Ascending aorta (tissue), 2 donors: Measurements from ENCODE around the gene PAX3. TPM values are rescaled to one million over a fixed set of nuclear protein-coding genes. Genes with fewer than 3 reads are reported as not detected.

Experiments used
- DNase-seq, 2 donors: peaks; one replicate each; pipeline ENCODE4 v3.0.0-alpha.2; 2019; ENCODE audit warnings: low spot score in 2 of 2
- H3K27ac ChIP-seq, 2 donors: fragments of 200-600 bp; sonication (generic); one replicate each; pipeline ENCODE4 v1.5.1; 2016 to 2017; ENCODE audit warnings: mild to moderate bottlenecking in 1 of 2
- H3K27me3 ChIP-seq: fragments of 200-600 bp; sonication (generic); one replicate; pipeline ENCODE4 v1.5.1; 2017
- H3K36me3 ChIP-seq, 2 donors: fragments of 200-600 bp; sonication (generic); one replicate each; pipeline ENCODE4 v1.5.1; 2016
- H3K4me1 ChIP-seq, 2 donors: fragments of 200-600 bp; sonication (generic); one replicate each; pipeline ENCODE4 v1.5.1; 2016 to 2017; ENCODE audit warnings: mild to moderate bottlenecking in 1 of 2
- H3K4me3 ChIP-seq, 2 donors: fragments of 200-600 bp; sonication (generic); one replicate each; pipeline ENCODE4 v1.5.1; 2016 to 2017; ENCODE audit warnings: mild to moderate bottlenecking in 1 of 2
- H3K9me3 ChIP-seq, 2 donors: fragments of 200-600 bp; sonication (generic); one replicate each; pipeline ENCODE4 v1.5.1; 2016
- CTCF ChIP-seq, 3 experiments: fragments of 200-600 bp in 2 of 3; fragments of 450-650 bp in 1 of 3; sonication (generic) in 2 of 3; IDR thresholded peaks; one replicate each; pipeline ENCODE4 v1.5.1; 2016 to 2019; ENCODE audit warnings: antibody characterized with exemption in 3 of 3, mild to moderate bottlenecking in 1 of 3, moderate library complexity in 1 of 3
- intact Hi-C: fragments of 100-400 bp; cut with DNase I; formaldehyde crosslinking; loops from one replicate; pipeline ENCODE4 v1.15.1; 2023
- total RNA-seq: library from RNA; depleted of rRNA; stranded (reverse); fragments of >200 nt; gene quantifications from one replicate; pipeline ENCODE4 v1.1.0, GENCODE V29; 2016

PAX3 gene
- total RNA-seq, 1 donor from 2014 or later = not detected

- H3K4me3 ChIP-seq = no peak overlapping the region
- no peaks in the 10 kb centered on the region for H3K27me3 ChIP-seq
- no peak overlapping the region for H3K27ac ChIP-seq
- intact Hi-C loops = no loop called here
- no peaks in the 10 kb centered on the region for H3K36me3 ChIP-seq
- no peaks in the 10 kb centered on the region for H3K9me3 ChIP-seq
- H3K4me1 ChIP-seq = no peaks in the 10 kb centered on the region
- no peak for TF ChIP-seq CTCF (IDR thresholded peaks at IDR 0.05)
- no peak for DNase-seq
These were observed 50.5 kb downstream of the PAX3 start for GRCh38 chr2:222248256-222248655.

DNA sequence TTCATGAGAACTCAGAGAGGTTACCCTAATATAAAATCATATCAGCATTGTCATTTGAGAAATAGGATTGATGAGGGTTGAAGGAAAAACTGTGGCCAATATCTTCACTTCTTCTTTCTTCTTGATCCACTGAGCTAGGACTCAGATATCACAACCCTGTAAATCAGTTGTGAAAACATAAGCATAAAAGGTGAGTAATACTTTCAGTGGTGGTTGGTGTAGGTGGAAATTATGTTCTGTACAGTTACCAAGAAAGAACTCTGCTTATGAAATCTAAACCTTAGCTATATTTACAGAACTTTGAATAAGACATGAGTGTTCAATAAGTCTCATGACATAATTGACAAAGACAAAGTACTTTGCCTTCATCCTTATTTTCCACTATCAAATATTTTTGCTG lies 56.3 kb downstream of the PAX3 start:
- H3K36me3 ChIP-seq = no peaks in the 10 kb centered on the region
- H3K4me1 ChIP-seq = no peaks in the 10 kb centered on the region
- no peak overlapping the region for H3K27ac ChIP-seq
- TF ChIP-seq CTCF (IDR thresholded peaks at IDR 0.05) = no peak
- H3K9me3 ChIP-seq = no peaks in the 10 kb centered on the region
- no peaks in the 10 kb centered on the region for H3K27me3 ChIP-seq
- intact Hi-C loops = no loop called here
- no peak overlapping the region for H3K4me3 ChIP-seq
- no peak for DNase-seq

DNA sequence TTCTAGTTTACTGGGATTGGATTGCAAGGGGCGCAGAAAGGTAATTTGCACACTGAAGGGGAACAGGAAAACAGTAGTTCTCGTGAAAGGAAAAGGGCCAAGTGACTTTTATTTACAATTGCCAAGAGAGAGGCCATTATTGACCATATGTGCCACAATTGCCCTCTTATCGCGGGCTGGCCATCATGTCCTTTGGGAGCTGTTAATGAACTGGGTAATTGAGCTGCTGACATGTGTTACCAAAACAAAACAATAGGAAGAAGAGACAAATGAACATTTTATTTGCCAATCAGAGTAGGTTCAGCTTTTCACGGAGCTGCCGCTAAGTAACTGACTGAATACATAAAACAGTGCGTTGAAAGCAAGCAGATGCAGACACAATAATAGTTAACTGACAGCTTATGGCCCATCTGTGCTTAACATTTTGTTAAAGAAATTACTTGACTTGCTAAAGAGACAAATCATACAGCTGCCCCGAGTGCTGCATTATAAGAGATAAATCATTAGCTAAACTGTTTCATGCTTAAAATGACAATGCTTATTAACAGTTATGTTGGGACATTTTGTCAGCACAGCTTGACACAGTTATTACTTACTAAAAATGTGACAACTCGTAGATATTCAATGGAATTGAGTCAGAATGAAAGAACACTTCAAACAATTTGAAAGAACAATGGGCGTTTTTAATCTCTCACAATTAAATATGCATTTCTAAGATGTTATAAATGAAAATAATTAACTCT lies 57.5 kb downstream of the PAX3 start:
- Histone ChIP-seq H3K36me3 (no peaks in the 10 kb centered on the region), H3K4me1 (no peaks in the 10 kb centered on the region), H3K4me3 (no peak overlapping the region), H3K27ac (no peak overlapping the region), H3K27me3 (no peaks in the 10 kb centered on the region), H3K9me3 (no peaks in the 10 kb centered on the region)
- no peak for DNase-seq
- TF ChIP-seq CTCF (IDR thresholded peaks at IDR 0.05) = no peak
- intact Hi-C loops = no loop called here

GRCh38 chr2:222240676-222241049 lies 58.1 kb downstream of the PAX3 start:
- intact Hi-C loops = no loop called here
- H3K36me3 ChIP-seq = no peaks in the 10 kb centered on the region
- TF ChIP-seq CTCF (IDR thresholded peaks at IDR 0.05) = no peak
- no peak overlapping the region for H3K4me3 ChIP-seq
- no peaks in the 10 kb centered on the region for H3K27me3 ChIP-seq
- H3K4me1 ChIP-seq = no peaks in the 10 kb centered on the region
- H3K9me3 ChIP-seq = no peaks in the 10 kb centered on the region
- DNase-seq = no peak
- H3K27ac ChIP-seq = no peak overlapping the region

DNA sequence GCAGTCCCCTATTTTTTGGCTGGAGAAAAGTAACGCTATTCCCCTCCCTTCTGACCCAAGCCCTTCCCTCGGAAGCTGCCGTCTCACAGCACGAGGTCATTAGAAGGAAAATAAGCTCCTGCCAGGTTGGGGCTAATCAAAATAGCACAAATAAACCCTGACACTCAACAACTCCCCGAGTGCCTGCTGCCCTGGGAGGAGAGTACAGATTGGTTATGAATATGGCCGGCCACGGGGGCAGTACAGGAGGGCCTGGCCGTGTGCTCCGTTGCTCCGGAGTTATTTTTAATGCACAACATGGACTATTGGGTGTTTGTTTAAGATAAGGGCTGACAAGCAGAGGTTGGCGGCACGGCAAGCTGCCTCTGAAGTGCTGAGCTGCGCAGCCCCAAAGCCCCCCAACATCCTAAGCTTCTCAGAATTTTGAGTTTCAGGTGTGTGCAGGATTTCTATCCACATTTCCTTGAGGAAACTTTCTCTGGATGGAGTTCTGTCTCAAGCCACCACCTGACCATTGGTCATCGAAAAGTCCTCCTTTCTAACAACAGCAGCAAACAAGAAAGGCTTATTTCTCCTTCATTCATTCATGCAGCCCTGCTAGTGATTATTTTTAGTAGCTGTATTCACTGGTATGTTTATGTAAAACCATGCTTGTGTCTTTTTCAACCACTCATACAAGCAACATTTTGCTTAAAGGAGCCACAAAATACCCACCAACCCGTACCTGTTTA lies 58.7 kb downstream of the PAX3 start:
- H3K36me3 ChIP-seq = no peaks in the 10 kb centered on the region
- no peak overlapping the region for H3K4me3 ChIP-seq
- TF ChIP-seq CTCF (IDR thresholded peaks at IDR 0.05) = no peak
- no peak overlapping the region for H3K27ac ChIP-seq
- H3K4me1 ChIP-seq = no peaks in the 10 kb centered on the region
- no peak for DNase-seq
- intact Hi-C loops = no loop called here
- no peaks in the 10 kb centered on the region for H3K9me3 ChIP-seq
- H3K27me3 ChIP-seq = no peaks in the 10 kb centered on the region
